DOHH2 (cell line): Measurements from ENCODE around the gene PRKAG3.

ENCODE experiments used
- CTCF ChIP-seq: fragments of 200-600 bp; sonication (generic); IDR thresholded peaks from one replicate; pipeline ENCODE4 v1.5.1; 2014; ENCODE audit warnings: antibody characterized with exemption, mild to moderate bottlenecking, low read depth, low read length; ENCODE audit not compliant: poor library complexity, severe bottlenecking
- EZH2phosphoT487 ChIP-seq: fragments of 200-600 bp; sonication (generic); IDR thresholded peaks from 2 replicates; pipeline ENCODE4 v1.6.1; 2017; ENCODE audit warnings: borderline replicate concordance, mild to moderate bottlenecking, antibody characterized with exemption, low read length, moderate library complexity, mixed read lengths

GRCh38 chr2:218816561-218817011 is 15.0 kb downstream of the PRKAG3 start:
- no peak for TF ChIP-seq CTCF
- no peak for TF ChIP-seq EZH2phosphoT487
